Aorta (tissue), 5 donors: Measurements from ENCODE around the gene PIGA. TPM values are rescaled to one million over a fixed set of nuclear protein-coding genes. Genes with fewer than 3 reads are reported as not detected.
"Not testable (repeated sequence)": the region's sequence is repeated elsewhere in the genome, so short reads cannot be mapped to it uniquely, and the experiment has no call there.

Source experiments
- ATAC-seq: fragments of 200-7000 bp; cut with Tn5 transposase; one replicate; pipeline ENCODE4 v1.9.1; 2022; ENCODE audit warnings: moderate library complexity; ENCODE audit not compliant: low FRiP score
- DNase-seq, 2 donors: peaks; one replicate each; pipeline ENCODE4 v3.0.0-alpha.2; 2020
- H3K27ac ChIP-seq, 2 donors: one replicate each; pipeline ENCODE4 v1.5.1; 2013; ENCODE audit warnings: low read length in 2 of 2, mild to moderate bottlenecking in 2 of 2, moderate library complexity in 2 of 2, control low read depth in 1 of 2, inconsistent platforms in 1 of 2, low read depth in 1 of 2
- H3K27me3 ChIP-seq, 2 donors: one replicate each; pipeline ENCODE4 v1.6.1; 2013; ENCODE audit warnings: control low read depth in 1 of 2, low read length in 1 of 2, mild to moderate bottlenecking in 1 of 2, moderate library complexity in 1 of 2; ENCODE audit not compliant: insufficient read depth in 2 of 2, control insufficient read depth in 1 of 2
- H3K36me3 ChIP-seq, 2 donors: one replicate each; pipeline ENCODE4 v1.6.1; 2013; ENCODE audit warnings: control low read depth in 1 of 2, low read length in 1 of 2, mild to moderate bottlenecking in 1 of 2; ENCODE audit not compliant: insufficient read depth in 2 of 2, control insufficient read depth in 1 of 2
- H3K4me1 ChIP-seq, 2 donors: one replicate each; pipeline ENCODE4 v1.6.1; 2013; ENCODE audit warnings: low read length in 2 of 2, control low read depth in 1 of 2, mild to moderate bottlenecking in 1 of 2, moderate library complexity in 1 of 2; ENCODE audit not compliant: insufficient read depth in 2 of 2, control insufficient read depth in 1 of 2
- H3K4me3 ChIP-seq, 2 donors: one replicate each; pipeline ENCODE4 v1.5.1; 2013; ENCODE audit warnings: low read length in 2 of 2, control low read depth in 1 of 2, mild to moderate bottlenecking in 1 of 2
- H3K9me3 ChIP-seq: one replicate; pipeline ENCODE4 v1.6.1; 2013; ENCODE audit warnings: mild to moderate bottlenecking, low read length; ENCODE audit not compliant: control insufficient read depth
- WGBS, 2 donors: extraction: QIAGEN DNeasy Blood & Tissue Kit; methylation state at CpG; one replicate each; pipeline ENCODE4 v1.1.7; 2013; 5-methylcytosine and 5-hydroxymethylcytosine counted together
- intact Hi-C, 2 donors: fragments of 100-400 bp; cut with DNase I; formaldehyde crosslinking; loops; one replicate each; pipeline versions ENCODE4 v1.14.2 to v1.15.0; 2022
- polyA plus RNA-seq, 2 donors: library from polyadenylated mRNA; stranded (reverse); fragments of 200-250 nt; gene quantifications; one replicate each; pipeline ENCODE4 v1.2.3, GENCODE V29; 2013
- total RNA-seq, 2 donors: library from RNA; stranded (reverse); fragmentation: NEBNext Ultra II Directional; extraction: Animal tissue kit (Norgen Biotek cat#: 25700); gene quantifications; one replicate each; pipeline ENCODE4 v1.2.1, GENCODE V29; 2021
- donor health status: healthy with polysubstance abuse.
- donor health status: Bipolar disorder and iron deficiency.
- donor health status: DM: no; HTN: no; CAD: no.
- donor health status: DM: no; HTN: no; CAD: no.
- donor health status: DM: yes; HTN: yes; CAD: no.

The PIGA gene
- total and polyA plus RNA-seq, 4 donors, result 5.4 to 20.4 (median 10.5) TPM

- 85 to 93% methylated on average over 3 of the region's 3 CpGs for WGBS, 2 donors
- H3K9me3 ChIP-seq, result no peaks in the 10 kb centered on the region
- no peaks in the 10 kb centered on the region for H3K4me1 ChIP-seq
- no peak for DNase-seq
- H3K36me3 ChIP-seq, result no peaks in the 10 kb centered on the region
- no peak overlapping the region for H3K4me3 ChIP-seq
- no peak overlapping the region for H3K27ac ChIP-seq
- no peak for ATAC-seq
- no peaks in the 10 kb centered on the region for H3K27me3 ChIP-seq
- intact Hi-C loops, result no loop called here
These were observed 24.2 kb downstream of the PIGA start for GRCh38 chrX:15311119-15311518.

DNA sequence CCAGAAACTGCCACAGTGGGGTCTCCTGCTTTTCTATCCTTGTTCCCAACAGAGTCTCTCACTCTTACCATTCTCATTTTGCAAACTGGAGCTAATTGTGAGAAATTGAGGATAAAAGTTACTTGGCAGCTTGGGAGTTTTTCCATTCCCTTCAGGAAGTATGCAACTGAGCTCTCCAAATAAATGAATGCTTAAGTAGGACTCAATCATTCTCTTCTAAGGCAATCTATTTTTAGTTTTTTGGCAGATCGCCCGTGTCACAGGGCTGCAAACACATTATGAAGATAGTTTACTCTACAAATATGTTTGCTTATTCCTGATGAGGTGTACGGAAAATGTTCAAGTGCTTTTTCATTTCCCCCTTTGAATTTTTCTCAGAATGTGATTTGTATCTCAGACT, 25.2 kb downstream of the PIGA start:
- no peak for DNase-seq

DNA sequence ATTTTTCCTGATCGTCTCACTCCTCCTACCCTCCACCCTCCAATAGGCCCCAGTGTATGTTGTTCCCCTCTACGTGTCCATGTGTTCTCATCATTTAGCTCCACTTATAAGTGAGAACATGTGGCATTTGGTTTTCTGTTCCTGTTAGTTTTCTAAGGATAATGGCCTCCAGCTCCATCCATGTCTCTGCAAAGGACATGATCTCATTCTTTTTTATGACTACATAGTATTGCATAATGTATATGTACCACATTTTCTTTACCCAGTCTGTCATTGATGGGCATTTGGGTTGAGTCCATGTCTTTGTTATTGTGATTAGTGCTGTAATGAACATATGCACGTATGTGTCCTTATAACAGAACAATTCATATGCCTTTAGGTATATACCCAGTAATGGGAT, 29.4 kb downstream of the PIGA start:
- not testable (repeated sequence) for ATAC-seq, H3K27ac ChIP-seq, H3K4me3 ChIP-seq, H3K27me3 ChIP-seq, DNase-seq, H3K4me1 ChIP-seq, H3K36me3 ChIP-seq, H3K9me3 ChIP-seq
- intact Hi-C loops, result loop anchor here in 1 of 2 donors (10.0 kb wide), 1 partner anchor 159 kb away; no protein-coding TSS in a partner anchor
- WGBS, 2 donors, result 77 to 78% methylated on average over 3 of the region's 3 CpGs

More for the DNA sequence above, 25.2 kb downstream of the PIGA start:
- intact Hi-C loops, result no loop called here
- H3K36me3 ChIP-seq, result no peaks in the 10 kb centered on the region
- peak; percentile 73 for ATAC-seq
- H3K27me3 ChIP-seq, result no peaks in the 10 kb centered on the region
- H3K27ac ChIP-seq, result no peak overlapping the region
- H3K4me3 ChIP-seq, result no peak overlapping the region
- 3 to 25% methylated on average over 3 of the region's 3 CpGs for WGBS, 2 donors
- no peaks in the 10 kb centered on the region for H3K9me3 ChIP-seq
- no peaks in the 10 kb centered on the region for H3K4me1 ChIP-seq

GRCh38 chrX:15301924-15302323, 33.4 kb downstream of the PIGA start:
- DNase-seq, result peak in 1 of 2 donors; percentile 76
- intact Hi-C loops, result loop anchor here in 1 of 2 donors (10.0 kb wide), 1 partner anchor 163 kb away; no protein-coding TSS in a partner anchor

DNA sequence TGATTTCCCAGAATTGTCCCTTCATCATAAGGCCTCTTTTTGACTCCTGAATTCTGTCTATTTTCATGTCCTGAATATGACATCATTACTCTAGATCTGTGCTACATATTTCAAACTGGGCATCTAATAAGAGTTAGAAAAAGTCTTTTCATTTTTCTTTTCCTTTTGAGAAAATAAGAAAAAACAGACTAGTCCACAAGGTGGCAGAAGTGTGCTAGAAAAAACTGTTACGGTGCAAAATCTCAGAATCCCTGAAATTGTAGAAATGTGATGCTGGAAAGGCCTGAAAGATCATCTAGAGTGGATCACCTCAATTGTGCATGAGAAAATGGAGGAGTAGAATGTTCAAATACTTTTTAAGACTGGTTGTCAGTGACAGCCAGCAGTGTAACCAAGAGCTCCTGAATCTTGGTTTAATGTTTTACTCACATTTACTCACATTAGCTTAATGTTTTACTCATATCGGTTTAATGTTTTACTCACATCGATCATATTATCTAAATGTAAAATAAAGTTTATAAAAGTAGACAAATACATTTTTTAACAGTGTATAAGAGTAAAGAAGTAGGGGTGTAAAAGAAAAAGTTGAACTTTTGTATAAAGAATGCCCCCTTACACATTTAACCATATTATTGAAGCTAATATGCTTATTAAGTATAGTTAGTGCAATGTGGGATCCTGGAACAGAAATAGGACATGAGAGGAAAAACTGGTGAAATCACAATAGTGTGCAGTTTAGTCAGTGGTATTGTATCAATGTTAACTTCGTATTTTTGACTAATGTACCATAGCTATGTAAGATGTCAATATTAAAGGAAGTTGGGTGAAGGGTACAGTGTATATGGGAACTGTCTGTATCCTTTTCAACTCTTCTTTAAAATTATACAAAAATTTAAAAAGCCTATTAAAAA, 35.1 kb downstream of the PIGA start:
- H3K4me3 ChIP-seq, result no peak overlapping the region
- 57 to 63% methylated on average over 4 of the region's 4 CpGs for WGBS, 2 donors
- ATAC-seq, result no peak
- intact Hi-C loops, result loop anchor here in 1 of 2 donors (10.0 kb wide), 1 partner anchor 165 kb away; no protein-coding TSS in a partner anchor
- H3K27ac ChIP-seq, result no peak overlapping the region
- DNase-seq, result no peak
- no peaks in the 10 kb centered on the region for H3K9me3 ChIP-seq
- H3K4me1 ChIP-seq, result no peaks in the 10 kb centered on the region
- H3K36me3 ChIP-seq, result no peaks in the 10 kb centered on the region
- no peaks in the 10 kb centered on the region for H3K27me3 ChIP-seq

More at GRCh38 chrX:15301924-15302323, 33.4 kb downstream of the PIGA start:
- Histone ChIP-seq H3K4me3 (no peak overlapping the region), H3K9me3 (no peaks in the 10 kb centered on the region), H3K36me3 (no peaks in the 10 kb centered on the region), H3K27me3 (no peaks in the 10 kb centered on the region), H3K4me1 (no peaks in the 10 kb centered on the region), H3K27ac (no peak overlapping the region)
- no peak for ATAC-seq
- 50 to 51% methylated on average over 4 of the region's 4 CpGs for WGBS, 2 donors

- no peaks in the 10 kb centered on the region for H3K9me3 ChIP-seq
- no peaks in the 10 kb centered on the region for H3K27me3 ChIP-seq
- no peaks in the 10 kb centered on the region for H3K4me1 ChIP-seq
- intact Hi-C loops, result no loop called here
- no peak for DNase-seq
- no peak overlapping the region for H3K27ac ChIP-seq
- ATAC-seq, result no peak
- H3K36me3 ChIP-seq, result no peaks in the 10 kb centered on the region
- WGBS, 2 donors, result 71 to 81% methylated on average over 3 of the region's 3 CpGs
- no peak overlapping the region for H3K4me3 ChIP-seq
These were observed 36.5 kb downstream of the PIGA start for GRCh38 chrX:15298780-15299179.

DNA sequence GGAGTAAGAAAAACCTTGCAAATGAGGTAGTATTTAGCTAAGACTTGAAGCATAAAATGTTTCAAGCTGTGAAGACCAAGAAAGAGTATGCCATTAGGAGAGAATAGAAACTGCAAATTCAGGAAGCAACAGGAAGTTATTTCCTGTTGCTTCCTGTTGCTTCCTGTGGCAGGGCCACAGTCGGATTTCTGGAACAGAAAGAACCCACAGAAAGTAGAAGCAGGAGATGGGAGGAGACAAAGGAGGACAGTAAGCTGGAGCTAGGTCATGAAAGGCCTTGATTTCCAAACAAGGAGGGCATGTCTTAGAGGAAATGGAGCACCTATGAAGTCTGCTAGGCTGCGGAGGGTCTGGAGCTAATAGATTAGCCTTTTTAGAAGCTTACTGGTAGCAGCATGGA, 37.1 kb downstream of the PIGA start:
- intact Hi-C loops, result no loop called here
- Histone ChIP-seq H3K27ac (no peak overlapping the region), H3K4me1 (no peaks in the 10 kb centered on the region), H3K9me3 (no peaks in the 10 kb centered on the region), H3K36me3 (no peaks in the 10 kb centered on the region), H3K27me3 (no peaks in the 10 kb centered on the region), H3K4me3 (no peak overlapping the region)
- ATAC-seq, result no peak
- 41 to 53% methylated on average over 2 of the region's 2 CpGs for WGBS, 2 donors
- DNase-seq, result no peak

GRCh38 chrX:15293451-15293850, 41.9 kb downstream of the PIGA start:
- no peak for ATAC-seq
- Histone ChIP-seq H3K4me1 (no peaks in the 10 kb centered on the region), H3K36me3 (no peaks in the 10 kb centered on the region), H3K27me3 (no peaks in the 10 kb centered on the region), H3K27ac (no peak overlapping the region), H3K9me3 (no peaks in the 10 kb centered on the region), H3K4me3 (no peak overlapping the region)
- intact Hi-C loops, result no loop called here
- 84 to 98% methylated on average over 2 of the region's 2 CpGs for WGBS, 2 donors
- DNase-seq, result no peak

DNA sequence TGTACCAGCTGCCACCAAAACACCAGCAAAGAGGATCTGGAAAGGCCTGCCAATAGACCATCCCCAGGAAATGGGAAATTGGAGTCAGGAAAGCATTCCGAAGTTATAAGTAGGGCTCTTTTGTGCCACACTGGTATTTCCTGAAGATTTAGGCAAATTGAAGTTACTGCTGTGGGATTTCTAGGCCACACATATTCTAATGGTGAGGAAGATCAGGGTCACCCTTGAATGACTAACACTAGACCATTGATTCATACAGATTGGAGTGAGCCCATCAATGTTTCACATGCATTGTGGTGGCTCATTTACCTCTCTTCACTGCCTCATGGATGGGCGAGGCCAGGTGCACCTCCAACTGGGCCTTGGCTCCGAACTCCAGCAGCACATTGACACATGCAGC, 42.5 kb downstream of the PIGA start:
- H3K4me3 ChIP-seq, result no peak overlapping the region
- 68 to 93% methylated on average over 3 of the region's 3 CpGs for WGBS, 2 donors
- ATAC-seq (no peak), DNase-seq (no peak)
- H3K4me1 ChIP-seq, result no peaks in the 10 kb centered on the region
- intact Hi-C loops, result no loop called here
- no peaks in the 10 kb centered on the region for H3K27me3 ChIP-seq
- H3K9me3 ChIP-seq, result no peaks in the 10 kb centered on the region
- H3K27ac ChIP-seq, result no peak overlapping the region
- no peaks in the 10 kb centered on the region for H3K36me3 ChIP-seq
